Stimulated activated CD8-positive, alpha-beta memory T cell treated with anti-CD3 and anti-CD28 coated beads, Interleukin-4, amount 100 ng/mL, for 4 hours (primary cell): ENCODE measurements around the gene IFNL1.
"Not testable (repeated sequence)": the region's sequence is repeated elsewhere in the genome, so short reads cannot be mapped to it uniquely, and the experiment has no call there.

Source experiments
- DNase-seq, 2 donors: peaks; one replicate each; pipeline ENCODE4 v3.0.0-alpha.2; 2020; ENCODE audit warnings: low read depth in 2 of 2, low spot score in 1 of 2

Gene IFNL1

GRCh38 chr19:39332293-39332692, 36.1 kb downstream of the IFNL1 start:
- DNase-seq = no peak

- DNase-seq = not testable (repeated sequence)
Measured at GRCh38 chr19:39332738-39333137, 36.5 kb downstream of the IFNL1 start.

GRCh38 chr19:39333507-39333906, 37.3 kb downstream of the IFNL1 start:
- no peak for DNase-seq

- no peak for DNase-seq
Measured at GRCh38 chr19:39334444-39334976, 38.3 kb downstream of the IFNL1 start.

GRCh38 chr19:39335168-39335548, 39.0 kb downstream of the IFNL1 start:
- DNase-seq = no peak

- DNase-seq = no peak
Measured at GRCh38 chr19:39336483-39336882, 40.3 kb downstream of the IFNL1 start.

GRCh38 chr19:39339674-39340073, 43.5 kb downstream of the IFNL1 start:
- DNase-seq = no peak

- not testable (repeated sequence) for DNase-seq
Measured at GRCh38 chr19:39340156-39340555, 43.9 kb downstream of the IFNL1 start.

GRCh38 chr19:39341129-39341718, 45.0 kb downstream of the IFNL1 start:
- no peak for DNase-seq

GRCh38 chr19:39341719-39342604, 45.8 kb downstream of the IFNL1 start, which contains the start of gene SAMD4B:
TSS of gene SAMD4B (plus strand) at chr19:39342421. CDS start at chr19:39356894, 14,473 bp downstream.
- DNase-seq = peak; percentile 95 to 99

- no peak for DNase-seq
Measured at GRCh38 chr19:39342647-39343305, 46.6 kb downstream of the IFNL1 start.

GRCh38 chr19:39345956-39346355, 49.7 kb downstream of the IFNL1 start:
- DNase-seq = no peak

- no peak for DNase-seq
Measured at GRCh38 chr19:39347332-39348164, 51.3 kb downstream of the IFNL1 start.
